ENCODE data around the gene SGMS1. TPM values are rescaled to one million over a fixed set of nuclear protein-coding genes. Genes with fewer than 3 reads are reported as not detected.

The SGMS1 gene
- polyA plus RNA-seq, 2 of the 4 experiments (the other 2 are of a cell fraction): 22.7 to 28.2 TPM

- no peak for TF ChIP-seq FOSB (CRISPR knock-in tag; IDR thresholded peaks at IDR 0.05)
- no peak for TF ChIP-seq PHF8 (IDR thresholded peaks at IDR 0.05; ENCODE audit: borderline replicate concordance, low read depth)
- no peak for TF ChIP-seq TP53 (CRISPR knock-in tag; IDR thresholded peaks at IDR 0.05)
- TF ChIP-seq CEBPB (IDR thresholded peaks at IDR 0.05): no peak
These were observed 235.6 kb downstream of the SGMS1 start (continued) for GRCh38 chr10:50388181-50388580.

DNA sequence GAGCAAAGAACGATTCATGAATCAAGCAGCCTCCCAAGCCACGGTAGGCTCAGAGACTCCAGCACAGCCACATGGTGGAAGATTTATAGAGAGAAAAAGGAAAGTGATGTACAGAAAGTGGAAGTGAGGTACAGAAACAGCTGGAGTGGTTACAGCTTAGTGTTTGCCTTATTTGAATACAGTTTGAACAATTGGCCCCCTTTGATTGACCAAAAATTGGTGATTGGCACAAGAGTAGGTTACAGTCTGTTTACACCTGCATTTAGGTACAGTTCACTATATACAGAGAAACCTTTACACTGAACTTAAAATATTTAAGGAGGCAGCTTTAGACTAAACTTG lies 236.1 kb downstream of the SGMS1 start:
- 85% methylated on average over 2 of the region's 2 CpGs for WGBS (ENCODE audit: missing lambda C conversion rate)
- ChIA-PET POLR2A (no interaction called here), CTCF (interaction anchor here (2.2 kb wide), 1 partner anchor 29 kb away, joined by 6 read pairs; no protein-coding TSS in a partner anchor)
- no peak overlapping the region for H3K27ac ChIP-seq
- H3K9me3 ChIP-seq: no peaks in the 10 kb centered on the region
- peaks cover 38% of the 10 kb centered on the region for H3K4me1 ChIP-seq
- H3K4me2 ChIP-seq: no peak overlapping the region
- DNase-seq (ENCODE audit: low read depth in 1 of 2, low spot score in 1 of 2) (no peak), ATAC-seq (no peak), FAIRE-seq (no peak)
- TF ChIP-seq, protein P1, sequence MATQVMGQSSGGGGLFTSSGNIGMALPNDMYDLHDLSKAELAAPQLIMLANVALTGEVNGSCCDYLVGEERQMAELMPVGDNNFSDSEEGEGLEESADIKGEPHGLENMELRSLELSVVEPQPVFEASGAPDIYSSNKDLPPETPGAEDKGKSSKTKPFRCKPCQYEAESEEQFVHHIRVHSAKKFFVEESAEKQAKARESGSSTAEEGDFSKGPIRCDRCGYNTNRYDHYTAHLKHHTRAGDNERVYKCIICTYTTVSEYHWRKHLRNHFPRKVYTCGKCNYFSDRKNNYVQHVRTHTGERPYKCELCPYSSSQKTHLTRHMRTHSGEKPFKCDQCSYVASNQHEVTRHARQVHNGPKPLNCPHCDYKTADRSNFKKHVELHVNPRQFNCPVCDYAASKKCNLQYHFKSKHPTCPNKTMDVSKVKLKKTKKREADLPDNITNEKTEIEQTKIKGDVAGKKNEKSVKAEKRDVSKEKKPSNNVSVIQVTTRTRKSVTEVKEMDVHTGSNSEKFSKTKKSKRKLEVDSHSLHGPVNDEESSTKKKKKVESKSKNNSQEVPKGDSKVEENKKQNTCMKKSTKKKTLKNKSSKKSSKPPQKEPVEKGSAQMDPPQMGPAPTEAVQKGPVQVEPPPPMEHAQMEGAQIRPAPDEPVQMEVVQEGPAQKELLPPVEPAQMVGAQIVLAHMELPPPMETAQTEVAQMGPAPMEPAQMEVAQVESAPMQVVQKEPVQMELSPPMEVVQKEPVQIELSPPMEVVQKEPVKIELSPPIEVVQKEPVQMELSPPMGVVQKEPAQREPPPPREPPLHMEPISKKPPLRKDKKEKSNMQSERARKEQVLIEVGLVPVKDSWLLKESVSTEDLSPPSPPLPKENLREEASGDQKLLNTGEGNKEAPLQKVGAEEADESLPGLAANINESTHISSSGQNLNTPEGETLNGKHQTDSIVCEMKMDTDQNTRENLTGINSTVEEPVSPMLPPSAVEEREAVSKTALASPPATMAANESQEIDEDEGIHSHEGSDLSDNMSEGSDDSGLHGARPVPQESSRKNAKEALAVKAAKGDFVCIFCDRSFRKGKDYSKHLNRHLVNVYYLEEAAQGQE (IDR thresholded peaks at IDR 0.05): no peak
- no peak for TF ChIP-seq MYC (IDR thresholded peaks at IDR 0.05; ENCODE audit: borderline replicate concordance, low read length)
- no peak for TF ChIP-seq PHF8 (IDR thresholded peaks at IDR 0.05; ENCODE audit: borderline replicate concordance, low read depth)
- TF ChIP-seq TP53 (CRISPR knock-in tag; IDR thresholded peaks at IDR 0.05): no peak
- no peak for TF ChIP-seq TFCP2L1 (CRISPR knock-in tag; IDR thresholded peaks at IDR 0.05)
- TF ChIP-seq, protein P2, sequence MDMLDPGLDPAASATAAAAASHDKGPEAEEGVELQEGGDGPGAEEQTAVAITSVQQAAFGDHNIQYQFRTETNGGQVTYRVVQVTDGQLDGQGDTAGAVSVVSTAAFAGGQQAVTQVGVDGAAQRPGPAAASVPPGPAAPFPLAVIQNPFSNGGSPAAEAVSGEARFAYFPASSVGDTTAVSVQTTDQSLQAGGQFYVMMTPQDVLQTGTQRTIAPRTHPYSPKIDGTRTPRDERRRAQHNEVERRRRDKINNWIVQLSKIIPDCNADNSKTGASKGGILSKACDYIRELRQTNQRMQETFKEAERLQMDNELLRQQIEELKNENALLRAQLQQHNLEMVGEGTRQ (IDR thresholded peaks at IDR 0.05): no peak
- TF ChIP-seq MAZ (IDR thresholded peaks at IDR 0.05; ENCODE audit: borderline replicate concordance, low read depth, low read length): no peak
- TF ChIP-seq, protein P3, sequence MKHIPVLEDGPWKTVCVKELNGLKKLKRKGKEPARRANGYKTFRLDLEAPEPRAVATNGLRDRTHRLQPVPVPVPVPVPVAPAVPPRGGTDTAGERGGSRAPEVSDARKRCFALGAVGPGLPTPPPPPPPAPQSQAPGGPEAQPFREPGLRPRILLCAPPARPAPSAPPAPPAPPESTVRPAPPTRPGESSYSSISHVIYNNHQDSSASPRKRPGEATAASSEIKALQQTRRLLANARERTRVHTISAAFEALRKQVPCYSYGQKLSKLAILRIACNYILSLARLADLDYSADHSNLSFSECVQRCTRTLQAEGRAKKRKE (CRISPR knock-in tag; IDR thresholded peaks at IDR 0.05; ENCODE audit: low read depth): no peak
- TF ChIP-seq, protein P4, sequence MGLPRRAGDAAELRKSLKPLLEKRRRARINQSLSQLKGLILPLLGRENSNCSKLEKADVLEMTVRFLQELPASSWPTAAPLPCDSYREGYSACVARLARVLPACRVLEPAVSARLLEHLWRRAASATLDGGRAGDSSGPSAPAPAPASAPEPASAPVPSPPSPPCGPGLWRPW (IDR thresholded peaks at IDR 0.05): no peak
- no peak for TF ChIP-seq NR3C1 (IDR thresholded peaks at IDR 0.05)
- TF ChIP-seq HOXB5 (CRISPR knock-in tag; IDR thresholded peaks at IDR 0.05): no peak
- TF ChIP-seq, protein P5, sequence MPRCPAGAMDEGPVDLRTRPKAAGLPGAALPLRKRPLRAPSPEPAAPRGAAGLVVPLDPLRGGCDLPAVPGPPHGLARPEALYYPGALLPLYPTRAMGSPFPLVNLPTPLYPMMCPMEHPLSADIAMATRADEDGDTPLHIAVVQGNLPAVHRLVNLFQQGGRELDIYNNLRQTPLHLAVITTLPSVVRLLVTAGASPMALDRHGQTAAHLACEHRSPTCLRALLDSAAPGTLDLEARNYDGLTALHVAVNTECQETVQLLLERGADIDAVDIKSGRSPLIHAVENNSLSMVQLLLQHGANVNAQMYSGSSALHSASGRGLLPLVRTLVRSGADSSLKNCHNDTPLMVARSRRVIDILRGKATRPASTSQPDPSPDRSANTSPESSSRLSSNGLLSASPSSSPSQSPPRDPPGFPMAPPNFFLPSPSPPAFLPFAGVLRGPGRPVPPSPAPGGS (IDR thresholded peaks at IDR 0.05): no peak
- TF ChIP-seq NFE2L2 (conservative IDR thresholded peaks at IDR 0.05; ENCODE audit: low read length): no peak
- TF ChIP-seq, protein P6, sequence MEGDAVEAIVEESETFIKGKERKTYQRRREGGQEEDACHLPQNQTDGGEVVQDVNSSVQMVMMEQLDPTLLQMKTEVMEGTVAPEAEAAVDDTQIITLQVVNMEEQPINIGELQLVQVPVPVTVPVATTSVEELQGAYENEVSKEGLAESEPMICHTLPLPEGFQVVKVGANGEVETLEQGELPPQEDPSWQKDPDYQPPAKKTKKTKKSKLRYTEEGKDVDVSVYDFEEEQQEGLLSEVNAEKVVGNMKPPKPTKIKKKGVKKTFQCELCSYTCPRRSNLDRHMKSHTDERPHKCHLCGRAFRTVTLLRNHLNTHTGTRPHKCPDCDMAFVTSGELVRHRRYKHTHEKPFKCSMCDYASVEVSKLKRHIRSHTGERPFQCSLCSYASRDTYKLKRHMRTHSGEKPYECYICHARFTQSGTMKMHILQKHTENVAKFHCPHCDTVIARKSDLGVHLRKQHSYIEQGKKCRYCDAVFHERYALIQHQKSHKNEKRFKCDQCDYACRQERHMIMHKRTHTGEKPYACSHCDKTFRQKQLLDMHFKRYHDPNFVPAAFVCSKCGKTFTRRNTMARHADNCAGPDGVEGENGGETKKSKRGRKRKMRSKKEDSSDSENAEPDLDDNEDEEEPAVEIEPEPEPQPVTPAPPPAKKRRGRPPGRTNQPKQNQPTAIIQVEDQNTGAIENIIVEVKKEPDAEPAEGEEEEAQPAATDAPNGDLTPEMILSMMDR (IDR thresholded peaks at IDR 0.05): no peak
- no peak overlapping the region for H3K4me3 ChIP-seq

Data from A549 (cell line).